ENCODE data around the gene PHF13.

GRCh38 chr1:6651909-6652308, 38.4 kb downstream of the PHF13 start:
- no peak for TF ChIP-seq CTCF (IDR thresholded peaks at IDR 0.05)
- no peak for TF ChIP-seq POLR2A (IDR thresholded peaks at IDR 0.05)
- no peak for TF ChIP-seq POLR2AphosphoS5 (IDR thresholded peaks at IDR 0.05)

Measured in prostate gland (tissue), 2 donors.